ENCODE measurements around the gene CHST11.

CHST11 gene

GRCh38 chr12:104637604-104638003 lies 180.9 kb downstream of the CHST11 start:
- DNase-seq: no peak

- no peak for DNase-seq
Measured at GRCh38 chr12:104638218-104638850, 181.6 kb downstream of the CHST11 start.

DNA sequence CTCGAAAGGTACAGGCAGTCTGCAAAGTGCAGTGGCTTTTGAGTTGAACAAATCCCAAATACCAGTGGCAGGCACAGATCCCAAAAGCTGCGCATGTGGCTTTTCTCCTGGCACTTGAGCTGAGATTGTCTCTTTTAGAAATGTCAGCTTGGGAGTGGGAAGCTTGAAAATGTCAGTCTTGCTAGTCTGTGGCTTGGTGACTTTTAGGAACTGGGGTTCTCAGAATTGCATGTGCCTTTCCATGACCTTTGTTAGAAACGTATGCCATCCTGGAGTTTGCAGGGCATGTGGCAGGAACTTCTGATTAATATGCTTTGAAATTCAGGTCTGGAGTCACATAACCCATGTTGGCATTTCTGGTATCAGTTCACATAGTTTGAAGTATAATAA lies 182.1 kb downstream of the CHST11 start:
- DNase-seq: no peak

- no peak for DNase-seq
Measured at GRCh38 chr12:104640956-104641355, 184.2 kb downstream of the CHST11 start.

- DNase-seq: no peak
Measured at GRCh38 chr12:104641862-104642261, 185.1 kb downstream of the CHST11 start.

DNA sequence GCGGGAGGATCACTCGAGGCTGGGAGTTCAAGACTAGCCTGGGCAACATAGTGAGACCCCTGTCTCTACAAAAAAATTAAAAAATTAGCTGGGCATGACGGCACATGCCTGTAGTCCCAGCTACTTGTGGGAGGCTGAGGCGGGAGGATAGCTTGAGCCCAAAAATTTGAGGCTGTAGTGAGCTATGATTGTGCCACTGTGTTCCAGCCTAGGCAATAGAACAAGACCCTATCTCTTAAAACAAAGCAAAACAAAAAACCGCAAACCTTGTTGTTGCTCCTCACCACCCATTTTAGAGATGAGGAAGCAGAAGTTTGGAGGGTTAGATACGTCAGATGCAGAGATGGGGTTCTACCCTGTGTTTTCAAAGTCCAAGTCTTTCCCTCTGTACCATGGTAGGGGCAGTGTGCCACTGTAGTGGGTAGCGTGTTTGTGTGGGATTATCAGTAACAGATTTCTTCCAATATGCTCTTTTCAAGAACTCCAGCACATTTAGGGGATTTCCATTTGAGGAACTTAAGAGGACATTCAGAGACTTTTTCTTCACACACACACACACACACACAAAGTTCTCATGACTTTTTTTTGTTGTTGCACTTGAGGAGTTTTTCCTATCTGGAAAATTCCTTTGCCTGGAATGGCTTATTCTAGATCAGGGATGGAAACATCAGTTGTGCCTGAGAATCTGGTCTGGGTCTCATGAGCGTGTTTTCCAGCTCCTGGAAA lies 186.5 kb downstream of the CHST11 start:
- no peak for DNase-seq

GRCh38 chr12:104643819-104644669 lies 187.3 kb downstream of the CHST11 start:
- no peak for DNase-seq

DNA sequence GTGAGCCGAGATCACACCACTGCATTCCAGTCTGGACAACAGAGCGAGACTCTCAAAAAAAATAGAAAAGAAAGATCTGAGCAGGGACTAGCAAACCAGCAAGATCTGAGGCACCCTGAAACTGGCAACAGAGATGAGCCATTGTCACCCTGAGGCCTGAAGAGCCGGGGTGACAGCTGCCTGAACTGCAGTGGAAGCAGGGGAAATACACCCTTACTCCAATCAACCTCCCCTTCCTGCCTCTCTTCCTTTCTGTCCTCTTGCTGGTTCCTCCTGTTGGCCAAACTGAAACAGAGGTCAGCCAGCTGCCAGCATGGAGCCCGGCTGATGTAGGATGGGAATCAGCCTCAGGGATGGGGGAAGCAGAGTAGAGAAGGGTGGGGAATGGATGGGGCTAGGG lies 192.0 kb downstream of the CHST11 start:
- DNase-seq: no peak

- no peak for DNase-seq
Measured at GRCh38 chr12:104649217-104649824, 192.6 kb downstream of the CHST11 start.

- no peak for DNase-seq
Measured at GRCh38 chr12:104649921-104650320, 193.2 kb downstream of the CHST11 start.

DNA sequence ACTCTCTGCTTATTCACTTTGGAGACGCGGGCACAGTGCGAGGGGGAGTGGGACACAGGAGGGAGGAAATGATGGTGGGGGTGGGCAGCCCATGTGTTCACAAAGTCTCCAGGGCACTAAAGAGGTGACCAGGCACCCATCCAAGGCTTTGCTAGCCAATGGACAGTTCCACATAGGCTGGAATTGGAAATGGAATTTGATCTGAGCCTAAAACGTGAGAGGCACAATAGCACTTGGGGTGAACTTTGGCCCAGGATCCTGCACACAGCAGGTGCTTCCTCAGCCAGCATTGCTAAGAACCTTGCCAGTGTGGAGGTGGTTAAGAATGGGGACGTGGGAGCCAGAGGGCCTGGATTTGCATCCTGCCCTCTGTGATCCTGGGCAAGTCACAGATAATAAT lies 193.8 kb downstream of the CHST11 start:
- DNase-seq: no peak

DNA sequence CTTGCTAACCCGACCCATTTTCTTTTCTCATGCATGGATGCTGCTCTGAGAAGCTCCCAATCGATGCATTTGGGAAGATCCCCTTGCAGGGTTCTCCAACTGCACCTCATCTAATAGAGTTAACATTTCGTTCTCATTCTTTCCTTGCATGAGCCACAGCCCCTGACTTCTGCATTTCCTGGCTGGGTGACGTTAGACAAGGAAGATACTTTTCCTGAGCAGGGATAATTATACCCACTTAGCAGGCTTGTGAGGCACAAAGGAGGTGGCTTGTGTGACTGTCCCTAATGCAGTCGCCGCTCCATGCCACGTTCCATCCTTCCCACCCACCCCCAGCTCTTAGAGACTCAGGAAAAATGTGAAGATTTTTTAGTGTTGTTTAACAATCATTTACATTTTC lies 195.1 kb downstream of the CHST11 start:
- DNase-seq: no peak

- no peak for DNase-seq
Measured at GRCh38 chr12:104652358-104652757, 195.6 kb downstream of the CHST11 start.

DNA sequence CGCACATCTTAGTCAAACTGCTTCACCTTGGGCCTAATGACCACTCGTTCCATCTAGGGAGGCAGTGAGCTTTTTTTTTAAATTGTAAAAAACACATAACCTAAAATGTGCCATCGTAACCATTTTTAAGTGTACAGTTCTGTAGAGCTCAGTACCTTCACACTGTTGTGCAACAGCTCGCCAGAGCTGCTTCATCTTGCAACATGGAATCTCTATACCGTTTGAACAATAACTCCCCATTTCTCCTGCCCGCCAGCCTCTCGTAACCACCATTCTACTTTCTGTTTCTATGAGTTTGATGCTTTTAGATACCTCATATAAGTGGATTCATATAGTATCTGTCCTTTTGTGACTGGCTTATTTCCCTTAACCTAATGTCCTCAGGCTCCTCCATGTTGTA lies 196.2 kb downstream of the CHST11 start:
- no peak for DNase-seq

DNA sequence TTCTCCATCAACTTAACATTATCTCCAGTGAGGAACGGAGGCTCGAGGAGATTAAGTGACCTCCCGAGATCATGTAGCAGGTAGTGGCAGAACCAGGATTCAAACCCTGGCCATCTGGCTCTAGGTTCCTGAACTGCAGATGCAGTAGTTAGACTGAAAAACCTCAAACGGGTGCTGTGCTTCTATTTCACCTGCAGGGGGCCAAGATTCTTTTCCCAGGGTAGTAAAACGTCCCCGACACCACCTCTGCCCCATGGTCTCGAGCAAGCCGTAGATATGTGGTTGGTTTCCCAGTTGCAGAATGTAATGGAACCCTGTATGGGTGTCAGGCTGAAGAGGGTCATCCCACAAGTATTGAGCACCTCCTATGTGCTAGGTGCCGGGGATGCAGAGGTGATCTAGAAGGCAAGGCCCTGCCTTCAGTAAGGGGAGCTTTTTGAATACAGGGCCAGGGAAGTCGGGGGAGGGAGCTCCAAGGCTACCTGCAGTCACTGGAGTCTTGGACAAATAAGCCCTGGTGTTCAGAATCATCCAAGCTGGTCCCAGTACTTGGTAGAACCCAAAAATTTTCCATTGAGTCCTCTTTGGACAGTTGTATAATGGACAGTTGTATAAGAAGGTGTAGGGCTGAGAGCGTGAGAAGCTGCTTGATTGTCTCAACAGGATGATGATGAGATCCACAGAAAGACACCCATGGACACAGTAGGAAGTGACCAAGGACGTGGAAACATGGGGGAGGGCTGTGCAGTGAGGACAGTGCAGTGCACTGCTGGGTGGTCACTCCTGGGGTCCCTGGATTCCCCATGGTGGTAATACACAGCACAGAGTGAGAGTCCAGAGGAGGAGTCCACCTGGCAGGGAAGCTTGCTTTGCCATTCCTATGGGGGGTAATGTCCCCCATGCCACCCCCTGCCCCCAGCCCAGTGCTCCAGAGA lies 197.2 kb downstream of the CHST11 start:
- DNase-seq: no peak

- DNase-seq: peak; percentile 23
Measured at GRCh38 chr12:104654665-104655609, 198.2 kb downstream of the CHST11 start.

- no peak for DNase-seq
Measured at GRCh38 chr12:104656383-104656782, 199.6 kb downstream of the CHST11 start.

- DNase-seq: peak; percentile 28
Measured at GRCh38 chr12:104656921-104657320, 200.2 kb downstream of the CHST11 start.

- DNase-seq: no peak
Measured at GRCh38 chr12:104657726-104658484, 201.2 kb downstream of the CHST11 start.

- DNase-seq: no peak
Measured at GRCh38 chr12:104659058-104659457, 202.3 kb downstream of the CHST11 start.
